Stimulated activated CD4-positive, alpha-beta T cell treated with anti-CD3 and anti-CD28 coated beads, Interleukin-4, amount 100 ng/mL, for 48 hours (primary cell): Measurements from ENCODE around the gene AGPAT3.

Experiments
- DNase-seq, 2 donors: peaks; one replicate each; pipeline ENCODE4 v3.0.0-alpha.2; 2020; ENCODE audit warnings: low read depth in 2 of 2

Gene AGPAT3

DNA sequence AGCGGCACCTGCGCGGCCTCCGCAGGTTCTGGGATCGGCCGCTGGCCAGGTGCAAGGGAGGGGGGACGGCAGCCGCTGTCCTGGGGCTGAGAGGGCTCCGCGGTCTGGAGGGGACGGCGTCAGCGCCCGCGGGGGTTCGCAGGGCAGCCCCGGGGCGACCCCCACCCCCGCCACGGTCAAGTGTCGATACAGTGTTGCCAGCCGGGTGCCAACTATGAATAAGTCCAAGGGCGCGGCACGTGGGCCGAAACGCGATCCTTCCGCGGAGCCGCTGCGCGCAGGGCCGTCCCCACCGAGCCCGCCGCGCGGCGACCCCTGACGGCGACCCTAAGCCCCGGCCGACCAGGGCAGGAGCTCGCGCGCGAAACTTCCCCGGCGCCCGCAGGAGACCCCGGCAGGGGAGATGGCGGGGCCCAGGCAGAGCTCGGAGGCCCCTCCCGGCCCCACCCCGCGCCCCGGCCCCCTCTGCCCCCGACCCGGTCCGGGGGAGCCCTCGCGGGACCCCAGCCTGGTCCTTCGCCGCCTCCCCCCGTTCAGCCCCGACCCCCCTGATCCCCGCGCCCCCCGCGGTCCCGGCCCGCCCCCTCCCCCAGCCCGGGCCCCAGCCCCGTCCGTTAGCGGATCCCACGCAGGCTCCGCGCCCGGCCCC lies 586 bp upstream of the AGPAT3 start:
- DNase-seq = peak in 1 of 2 donors; percentile 36

DNA sequence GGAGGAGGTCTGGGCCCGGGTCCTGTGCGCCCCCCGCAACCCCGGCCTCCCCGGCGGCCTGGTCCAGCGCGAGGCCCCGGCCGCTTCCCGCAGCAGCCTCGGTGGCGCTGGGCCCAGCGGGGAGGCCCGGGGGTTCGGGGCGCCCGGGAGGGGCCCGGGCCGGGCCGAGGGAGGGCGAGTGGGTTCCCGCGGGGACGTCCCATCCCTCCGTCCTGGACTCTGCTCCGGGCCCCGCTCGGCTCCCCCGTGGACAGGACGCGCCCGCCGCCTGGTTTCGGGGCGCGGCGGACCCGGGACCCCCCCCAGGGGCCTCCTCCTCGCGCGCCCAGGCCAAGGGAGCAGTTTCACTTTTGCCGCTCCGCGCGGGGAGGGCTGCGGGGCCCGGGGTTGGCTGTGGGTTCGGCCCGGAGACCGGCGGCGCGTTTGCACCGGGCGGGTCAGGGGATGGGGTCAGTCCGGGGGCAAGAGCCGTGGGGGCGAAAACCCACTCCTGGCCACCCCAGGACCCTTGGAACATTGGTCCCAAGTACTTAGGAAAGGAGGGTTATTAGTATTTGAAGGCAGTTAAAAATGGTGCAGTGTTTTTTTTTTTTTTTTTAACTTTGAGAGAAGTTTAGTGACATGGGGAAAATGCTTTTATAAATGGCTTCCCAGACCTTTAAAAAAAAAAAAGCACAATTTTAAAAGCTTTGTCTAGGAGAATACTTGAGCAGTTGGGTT lies 677 bp downstream of the AGPAT3 start:
- peak; percentile 42 to 52 for DNase-seq

DNA sequence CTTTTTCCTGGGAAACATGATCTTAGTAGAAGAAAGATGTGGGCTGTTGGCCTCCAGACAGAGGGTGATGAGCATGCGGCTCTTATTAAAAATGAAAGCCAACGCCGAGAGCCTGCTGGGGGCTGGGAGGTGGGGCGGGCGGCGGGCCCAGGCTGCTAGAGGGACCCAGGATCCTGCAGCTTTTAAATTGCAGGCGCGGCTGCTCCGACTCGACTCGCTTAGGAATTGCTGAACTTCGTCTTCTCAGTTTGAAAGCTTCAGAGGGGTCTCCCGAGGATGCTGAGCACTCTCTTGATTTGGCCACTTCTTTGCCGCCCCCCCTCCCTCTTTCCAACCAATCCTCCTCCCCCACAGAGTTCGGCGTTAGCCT lies 1.2 kb downstream of the AGPAT3 start:
- peak; percentile 45 to 52 for DNase-seq

DNA sequence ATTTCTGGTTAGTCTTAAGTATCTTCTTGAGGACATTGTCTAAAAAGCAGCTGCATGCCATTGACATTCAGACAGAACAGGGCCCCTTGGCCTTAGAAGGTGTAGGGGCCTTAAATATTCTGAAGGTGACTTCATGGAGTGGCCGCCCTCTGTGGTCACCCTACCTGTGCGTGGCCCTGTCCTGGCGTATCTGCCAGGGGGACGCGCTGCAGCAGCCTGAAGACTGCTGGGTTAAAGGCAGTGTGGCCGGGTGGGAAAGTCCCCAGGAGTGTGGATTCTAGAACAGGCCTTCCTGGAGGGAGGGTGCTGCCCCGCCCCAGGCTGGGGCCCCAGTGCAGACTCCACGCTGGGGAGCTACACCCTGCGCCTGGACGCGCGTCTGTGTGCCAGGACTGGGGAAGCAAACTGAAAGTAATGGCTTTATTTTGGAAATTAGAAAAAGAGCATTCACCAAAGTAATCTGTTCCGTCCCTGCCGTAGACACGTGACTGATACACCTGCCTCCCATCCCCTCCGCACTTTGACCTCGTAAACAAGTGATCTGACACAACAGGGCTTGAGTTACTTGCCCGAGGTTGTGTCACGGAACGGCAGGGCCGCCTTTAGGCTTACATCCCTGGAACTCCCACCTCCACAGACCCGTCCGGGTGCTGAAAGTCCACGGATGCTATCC lies 1.8 kb downstream of the AGPAT3 start:
- DNase-seq = peak; percentile 27 to 61

DNA sequence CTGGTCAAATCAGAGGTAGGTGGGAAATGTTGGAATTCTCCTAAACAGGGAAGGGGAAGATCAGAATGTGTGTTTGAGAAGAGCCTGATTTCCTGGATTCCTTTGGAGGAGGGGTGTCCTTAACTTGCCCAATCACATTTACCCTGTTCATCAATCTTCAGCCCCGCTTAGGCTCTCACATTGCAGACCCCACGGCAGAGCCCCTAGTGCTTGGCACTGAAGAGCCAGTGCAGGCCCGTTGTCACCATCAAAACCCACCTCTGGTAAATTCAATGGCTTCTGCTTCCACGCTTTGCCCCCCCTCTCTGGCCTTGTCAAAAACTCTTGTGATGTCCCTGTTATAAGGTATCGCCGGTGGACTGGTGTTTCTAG lies 2.3 kb downstream of the AGPAT3 start:
- no peak for DNase-seq

DNA sequence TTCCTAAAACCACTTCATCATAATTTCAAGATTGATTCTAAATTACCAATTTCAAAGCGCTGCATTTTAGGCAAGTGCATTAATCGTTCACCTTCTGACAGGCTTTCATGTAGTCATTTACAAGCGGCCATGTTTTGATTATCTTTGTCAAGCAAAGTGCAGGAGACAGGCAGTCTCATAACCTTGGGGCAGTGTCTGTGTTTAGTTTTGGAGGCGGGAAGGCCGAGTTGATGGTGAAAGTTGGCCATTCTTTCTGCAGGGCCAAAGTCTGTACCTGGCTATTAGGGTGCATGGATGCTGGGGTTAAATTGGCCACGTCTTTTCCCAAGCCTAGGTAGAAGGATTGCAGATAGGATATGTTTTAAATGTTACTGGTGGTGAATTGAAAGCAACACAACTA lies 2.9 kb downstream of the AGPAT3 start:
- DNase-seq = no peak

DNA sequence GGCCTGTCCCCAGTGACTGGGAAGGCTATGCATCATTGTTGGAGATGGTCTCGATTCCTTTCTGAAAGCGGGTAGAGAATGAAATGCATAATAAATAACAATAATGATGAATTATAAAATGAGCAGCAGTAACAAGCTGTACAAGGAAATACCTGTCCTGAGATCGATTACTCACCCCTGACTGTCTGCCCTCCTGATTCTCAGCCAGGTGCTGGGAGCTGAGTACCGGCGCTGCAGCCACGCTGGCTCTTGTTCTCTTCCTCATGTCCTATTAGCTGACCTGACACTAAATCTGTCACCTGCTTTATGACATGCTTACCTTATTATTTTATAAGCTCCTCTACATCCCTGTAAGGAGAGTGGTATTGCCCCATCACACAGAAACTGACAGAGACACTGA lies 3.4 kb downstream of the AGPAT3 start:
- DNase-seq = no peak

DNA sequence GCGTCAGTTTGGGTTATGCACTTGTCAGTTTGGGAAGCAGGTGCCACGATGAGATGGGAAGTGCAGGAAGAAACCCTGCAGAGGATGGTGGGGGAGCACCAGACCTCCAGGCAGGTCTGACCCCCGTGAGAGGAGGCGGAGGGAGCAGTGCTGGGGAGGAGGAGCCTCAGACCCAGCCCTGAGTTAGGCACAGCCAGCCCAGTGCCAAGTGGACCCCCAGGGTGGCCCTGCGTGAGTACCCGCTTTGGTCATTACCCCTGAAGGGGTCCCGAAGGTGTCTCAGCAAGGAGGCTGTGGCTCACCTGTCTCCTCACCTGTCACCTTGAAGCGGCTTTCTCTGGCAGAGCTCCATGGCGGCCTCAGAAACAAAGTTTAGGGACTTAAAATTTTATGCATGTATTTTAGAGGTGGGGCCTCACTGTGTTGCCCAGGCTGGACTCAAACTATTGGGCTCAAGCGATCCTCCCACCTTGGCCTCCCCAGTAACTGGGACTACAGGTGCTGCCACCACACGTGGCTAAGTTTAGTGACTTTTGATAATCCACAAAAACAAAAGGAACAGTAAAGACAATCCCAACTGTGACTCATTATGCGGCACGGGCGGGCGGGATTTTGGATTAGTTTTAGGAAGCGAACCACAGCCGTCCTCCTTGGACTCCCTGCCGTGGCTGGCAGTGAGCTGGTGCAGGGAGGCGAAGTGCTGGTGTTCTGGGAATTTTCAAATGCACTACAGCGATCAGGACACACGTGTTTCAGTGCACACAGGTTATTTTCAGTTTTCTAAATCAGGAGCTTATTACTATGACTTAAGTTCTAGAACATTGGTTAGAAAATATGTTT lies 4.7 kb downstream of the AGPAT3 start:
- no peak for DNase-seq

DNA sequence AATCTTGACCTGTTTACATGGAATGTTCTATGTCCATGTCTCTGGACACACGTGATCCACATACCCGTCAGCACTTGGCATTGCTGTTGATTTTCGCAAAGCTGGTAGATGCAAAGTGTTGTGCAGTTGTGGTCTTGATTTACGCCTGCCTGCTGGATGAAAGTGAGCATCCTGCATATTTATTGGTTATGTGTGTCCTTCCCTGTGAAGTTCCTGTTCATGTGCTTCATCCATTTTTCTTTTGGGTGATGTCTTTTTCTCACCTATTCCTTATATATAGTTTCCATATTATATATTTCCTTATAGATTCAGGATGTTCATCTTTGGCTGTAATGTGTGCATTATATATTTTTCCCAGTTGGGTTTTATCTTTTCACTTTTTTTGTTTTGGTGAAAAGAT lies 6.5 kb downstream of the AGPAT3 start:
- DNase-seq = no peak

DNA sequence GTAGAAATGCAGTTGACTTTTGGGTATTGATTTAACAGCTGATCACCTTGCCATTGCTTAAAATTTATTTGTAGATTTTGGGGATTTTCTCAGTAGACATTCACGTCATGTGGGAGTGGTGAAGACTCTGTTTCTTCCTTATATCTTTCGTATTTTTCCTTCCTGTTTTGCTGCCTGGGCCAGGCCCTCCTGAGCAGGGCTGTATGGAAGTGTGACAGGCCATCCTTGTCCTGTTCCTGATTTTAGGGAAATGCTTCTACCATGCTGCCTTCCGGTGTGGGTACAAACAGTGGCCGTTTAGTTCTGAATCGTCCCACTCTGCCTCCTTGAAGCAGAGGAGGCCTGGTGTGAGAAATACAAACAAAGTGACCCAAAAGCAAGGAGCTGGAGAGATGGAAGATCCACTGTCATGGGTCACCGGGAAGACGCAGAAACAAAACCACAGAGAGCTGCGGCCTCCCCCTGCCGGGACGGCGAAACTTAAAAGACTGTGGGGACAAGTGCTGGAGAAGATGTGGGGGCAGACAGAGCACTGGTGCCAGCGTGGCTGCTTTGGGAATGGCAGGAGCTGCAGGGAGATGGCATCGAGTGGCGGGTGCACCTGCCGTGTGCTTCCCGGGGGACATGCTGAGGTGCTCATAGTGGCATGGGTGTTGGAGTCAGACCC lies 7.6 kb downstream of the AGPAT3 start:
- DNase-seq = no peak

DNA sequence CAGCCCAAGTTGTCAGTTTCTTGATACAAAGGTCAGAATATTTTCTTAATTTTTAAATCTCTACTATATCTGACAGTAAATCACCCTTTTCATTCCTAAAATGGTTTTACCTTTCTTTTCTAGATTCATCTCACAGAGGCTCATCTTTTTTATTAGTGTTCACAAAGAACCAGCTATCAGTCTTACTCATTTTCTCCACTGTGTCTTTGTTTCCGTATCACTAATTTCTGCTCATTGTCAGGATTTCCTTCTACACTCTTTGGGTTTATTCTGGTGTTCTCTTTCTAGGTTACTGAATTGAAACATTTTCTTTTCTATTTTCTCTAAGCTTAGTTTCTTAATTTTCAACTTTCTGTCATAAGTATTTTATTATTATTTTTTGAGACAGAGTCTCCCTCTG lies 8.7 kb downstream of the AGPAT3 start:
- no peak for DNase-seq

DNA sequence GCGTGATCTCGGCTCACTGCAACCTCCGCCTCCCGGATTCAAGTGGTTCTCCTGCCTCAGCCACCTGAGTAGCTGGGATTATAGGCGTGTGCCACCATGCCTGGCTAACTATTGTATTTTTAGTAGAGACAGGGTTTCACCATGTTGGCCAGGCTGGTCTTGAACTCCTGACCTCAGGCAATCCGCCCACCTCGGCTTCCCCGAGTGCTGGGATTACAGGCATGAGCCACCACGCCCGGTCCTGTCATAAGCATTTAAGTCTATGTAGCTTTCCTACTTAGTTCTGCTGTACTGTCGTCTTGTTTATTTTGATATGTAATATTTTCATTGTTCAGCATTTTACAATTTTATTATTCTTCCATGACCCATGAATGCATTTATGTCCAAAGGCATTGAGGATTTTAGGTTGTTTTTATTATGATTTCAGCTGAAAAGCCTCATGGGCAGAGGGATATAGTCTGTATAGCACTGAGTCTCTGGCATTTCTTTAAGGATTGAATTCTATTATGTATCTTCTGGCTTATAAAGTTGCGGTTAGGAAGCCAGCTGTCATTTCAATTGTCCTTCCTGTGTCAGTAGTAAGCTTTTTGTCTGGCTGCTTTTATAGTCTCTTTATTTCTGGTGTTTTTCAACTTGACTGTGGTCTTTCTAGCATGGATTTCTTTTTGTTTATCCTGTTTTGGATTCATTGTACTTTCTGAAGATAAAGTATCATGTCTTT lies 9.2 kb downstream of the AGPAT3 start:
- no peak for DNase-seq

DNA sequence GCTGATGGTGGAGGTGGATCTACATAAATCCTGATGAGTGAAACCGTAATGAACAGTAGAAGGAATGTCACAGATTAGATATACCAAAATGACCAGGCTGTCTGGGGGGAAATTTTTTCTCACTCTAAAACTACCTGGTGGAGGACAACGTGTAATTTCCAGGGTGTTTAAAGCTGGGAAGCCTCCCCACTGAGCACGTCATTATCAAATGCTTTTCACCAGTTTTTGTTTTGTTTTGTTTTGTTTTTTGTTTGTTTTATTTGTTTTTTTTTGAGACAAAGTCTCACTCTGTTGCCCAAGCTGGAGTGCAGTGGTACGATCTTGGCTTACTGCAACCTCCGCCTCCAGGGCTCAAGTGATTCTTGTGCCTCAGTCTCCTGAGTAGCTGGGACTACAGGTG lies 11.6 kb downstream of the AGPAT3 start:
- no peak for DNase-seq

DNA sequence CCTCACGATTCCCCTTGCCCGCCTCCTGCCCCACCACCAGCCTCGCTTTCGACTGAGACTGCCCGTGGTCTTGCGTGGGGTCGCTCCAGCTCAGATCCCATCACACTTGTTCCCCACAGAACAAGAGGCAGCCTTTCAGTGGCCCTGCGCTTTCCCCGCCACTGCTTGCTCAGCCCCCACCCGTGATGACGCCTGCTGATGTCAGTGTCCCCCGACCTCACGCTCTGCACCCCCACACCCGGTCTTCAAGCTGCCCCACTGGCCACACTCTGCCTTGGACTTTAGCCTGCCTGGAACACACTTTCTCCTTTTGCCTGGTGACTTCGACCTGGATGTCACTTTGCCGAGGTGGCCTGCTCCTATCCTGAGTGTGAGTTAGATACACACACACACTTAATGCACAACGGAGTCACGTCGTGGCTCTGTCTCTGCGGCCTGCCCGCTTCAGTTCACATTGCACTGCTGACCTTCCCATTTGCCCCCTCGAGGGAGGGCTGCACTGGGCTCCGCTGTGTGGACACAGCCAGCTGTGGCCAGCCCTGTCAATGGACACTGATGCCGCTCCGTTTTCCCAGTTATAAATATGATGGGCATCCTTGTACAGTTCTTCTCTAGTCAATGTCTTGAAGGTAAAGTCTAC lies 13.0 kb downstream of the AGPAT3 start:
- DNase-seq = no peak

DNA sequence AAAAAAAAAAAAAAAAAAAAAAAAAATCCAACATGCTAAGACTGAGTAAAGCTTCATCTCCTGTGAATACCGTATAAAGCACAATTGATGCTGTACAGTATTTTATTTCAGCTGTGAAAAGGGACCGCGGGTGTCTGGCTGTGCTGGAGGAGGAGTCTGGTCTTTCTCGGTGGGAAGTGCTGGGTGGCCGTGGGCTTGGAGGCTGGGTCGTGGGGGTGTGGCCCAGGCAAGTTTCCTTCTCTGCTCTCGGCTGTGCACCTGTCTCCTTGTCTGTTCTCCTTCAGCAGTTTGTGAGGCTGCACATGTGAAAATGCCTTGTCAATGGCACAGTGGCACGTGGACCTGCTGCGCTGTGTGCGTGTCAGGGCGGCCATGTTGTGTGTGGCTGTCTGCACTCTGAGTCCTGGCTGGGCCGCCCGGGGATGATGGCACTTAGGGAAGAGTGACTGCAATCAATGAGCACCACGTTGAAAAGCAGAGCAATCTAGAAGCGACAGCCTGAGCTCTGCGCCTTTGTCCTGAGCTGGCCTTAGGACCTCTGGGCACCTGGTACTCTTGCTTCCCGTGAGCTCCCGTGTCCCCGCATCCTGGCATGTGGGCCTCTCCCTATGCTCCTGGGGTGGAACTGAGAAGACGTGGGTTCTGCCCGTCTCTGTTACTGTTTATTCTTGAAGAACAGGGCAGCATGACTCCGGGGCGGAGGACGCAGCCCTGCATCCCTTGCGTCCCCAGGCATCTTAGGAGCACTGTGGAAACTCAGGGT lies 14.5 kb downstream of the AGPAT3 start:
- DNase-seq = no peak

DNA sequence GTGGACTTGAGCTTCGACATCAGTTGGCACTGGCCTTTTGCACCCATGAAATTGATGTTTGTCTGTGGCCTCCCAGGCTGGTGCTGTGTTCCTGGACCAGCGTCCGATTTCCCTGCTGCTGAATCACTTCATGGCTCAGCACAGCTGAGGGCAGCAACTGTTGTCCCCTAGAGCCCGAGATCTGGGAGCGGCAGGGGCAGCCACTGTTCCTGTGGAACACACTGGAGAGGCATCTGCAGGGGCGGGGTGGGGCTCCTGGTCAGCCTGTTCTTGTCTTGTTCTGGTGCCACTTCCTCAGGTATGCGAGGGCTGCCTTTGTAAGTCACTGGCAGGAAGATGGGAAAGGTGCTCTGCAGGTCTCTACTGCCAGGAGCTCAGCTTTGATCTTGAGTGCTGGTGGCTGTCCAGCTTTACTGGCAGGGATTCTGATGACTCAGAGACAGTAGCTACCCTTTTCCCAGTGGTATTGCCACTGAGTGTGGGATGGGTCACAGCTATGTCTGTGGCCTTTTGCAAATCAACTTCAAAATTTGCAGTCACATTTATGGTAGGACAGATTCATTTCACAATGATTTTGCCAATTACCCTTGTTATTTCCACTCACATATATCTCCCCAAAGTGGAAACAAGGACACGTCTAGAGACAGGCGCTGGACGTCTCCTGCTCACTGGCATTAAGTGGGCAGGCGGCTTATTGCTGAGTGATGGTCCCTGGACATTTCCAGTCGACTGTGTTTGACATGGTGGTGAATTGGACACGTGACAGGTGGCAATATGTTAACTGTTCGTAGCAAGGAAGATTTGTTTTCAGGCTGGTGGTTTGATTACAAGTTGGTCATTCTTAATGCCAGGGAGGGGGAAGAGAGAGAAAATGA lies 15.3 kb downstream of the AGPAT3 start:
- DNase-seq = no peak

DNA sequence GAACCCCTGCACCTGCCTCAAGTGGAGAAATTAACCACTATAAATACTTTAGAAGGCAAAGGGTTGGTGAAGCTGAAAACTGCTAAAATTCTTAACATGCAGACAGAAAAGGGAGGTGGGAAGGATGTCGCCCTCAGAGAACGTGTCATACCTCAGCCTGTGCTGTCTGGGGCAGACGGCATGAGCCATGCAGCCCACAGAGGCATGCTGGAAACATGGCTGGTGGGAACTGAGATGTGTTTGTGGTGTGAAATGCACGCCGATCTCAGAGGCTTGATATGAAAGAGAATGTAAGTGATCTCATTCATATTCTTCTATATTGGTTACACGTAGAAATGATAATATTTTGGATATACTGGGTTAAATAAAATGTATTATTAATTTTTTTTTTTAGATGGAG lies 16.3 kb downstream of the AGPAT3 start:
- no peak for DNase-seq

DNA sequence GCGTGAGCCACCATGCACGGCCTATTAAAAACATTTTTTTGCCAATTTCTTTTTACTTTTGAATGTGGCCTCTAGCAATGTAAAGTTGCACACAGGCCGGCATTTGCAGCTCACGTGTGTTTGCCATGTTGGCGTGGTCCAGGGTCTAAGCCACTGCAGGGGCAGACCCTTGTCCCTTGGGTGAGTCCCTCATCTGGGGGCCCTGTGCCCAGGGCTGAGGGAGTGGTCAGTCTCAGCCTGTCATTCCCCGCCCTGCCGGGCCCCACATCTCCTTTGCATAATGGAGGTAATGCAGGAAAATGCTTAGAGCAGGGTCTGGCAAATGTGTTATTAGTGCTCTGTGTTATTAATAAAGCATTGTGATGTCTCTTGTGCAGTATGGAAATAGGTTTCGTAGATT lies 16.9 kb downstream of the AGPAT3 start:
- DNase-seq = no peak
